ENCODE data around the gene ACD.

The ACD gene

DNA sequence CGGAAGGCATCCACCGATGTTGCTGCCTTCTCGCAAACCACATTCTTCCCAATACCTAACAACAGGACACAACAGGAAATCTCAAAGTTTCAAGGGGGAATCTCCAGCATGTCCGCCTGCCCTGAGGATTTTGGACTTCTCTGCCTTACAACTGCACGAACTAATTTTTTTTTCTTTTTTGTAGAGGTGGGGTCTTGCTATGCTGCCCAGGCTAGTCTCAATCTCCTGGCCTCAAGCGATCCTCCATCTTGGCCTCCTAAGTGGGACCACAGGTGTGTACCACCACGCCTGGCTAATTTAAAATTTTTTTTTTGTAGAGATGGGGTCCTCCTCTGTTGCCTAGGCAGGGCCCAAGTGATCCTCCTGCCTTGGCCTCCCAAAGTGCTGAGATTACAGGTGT is 15.9 kb upstream of the ACD start:
- no peak for DNase-seq (ENCODE audit: low read depth in 3 of 3)

DNA sequence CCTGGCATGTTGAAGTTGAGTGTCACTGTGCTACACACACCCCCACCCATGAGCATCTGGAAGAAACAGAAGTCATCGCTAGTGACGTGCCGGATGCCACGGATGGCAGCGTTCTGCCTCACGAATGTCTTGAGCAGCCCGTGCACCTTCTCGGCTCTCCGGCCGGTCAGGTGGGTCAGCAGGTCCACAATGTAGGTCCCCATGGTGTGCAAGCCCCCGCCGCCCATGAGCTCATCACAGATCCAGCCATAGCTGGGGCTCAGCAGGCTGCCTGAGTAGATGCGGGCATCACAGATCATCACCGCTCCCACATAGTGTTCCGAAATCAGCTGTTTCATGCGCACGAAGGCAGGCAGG is 15.5 kb upstream of the ACD start:
- DNase-seq (ENCODE audit: low read depth in 3 of 3) = no peak

DNA sequence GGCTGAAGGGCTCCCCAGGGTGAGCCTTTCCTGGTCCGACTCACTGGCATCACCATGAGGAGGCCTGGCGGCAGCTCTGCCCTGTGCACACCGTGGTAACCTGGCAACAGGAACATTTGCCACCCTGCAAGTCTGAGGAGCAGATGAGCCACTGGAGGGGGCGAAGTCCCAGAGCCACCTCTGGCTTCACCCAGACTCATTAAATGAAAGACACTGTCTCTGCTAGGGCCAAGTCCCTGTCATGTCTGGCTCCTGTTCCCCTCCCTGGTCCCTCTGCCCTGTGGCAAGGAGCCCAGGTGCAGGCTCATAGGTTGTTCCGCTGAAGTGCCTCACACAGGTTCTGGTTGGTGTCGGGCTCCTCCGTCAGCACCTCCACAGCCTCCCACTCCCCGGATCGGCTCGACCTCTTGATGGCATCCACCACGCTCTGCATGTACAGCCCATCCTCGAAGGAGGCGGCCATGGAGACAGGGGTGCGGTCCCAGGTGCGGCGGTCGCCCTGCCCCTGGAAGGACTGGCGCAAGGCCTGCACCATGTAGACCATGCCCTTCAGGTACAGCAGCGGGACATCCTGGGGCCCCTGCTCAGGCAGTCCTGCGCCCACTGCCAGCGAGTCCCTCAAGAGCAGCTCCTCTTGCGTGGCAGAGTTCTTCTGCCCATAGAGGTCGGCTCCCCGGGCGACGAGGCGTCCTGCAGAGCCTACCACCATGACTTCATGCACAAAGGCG is 15.0 kb upstream of the ACD start:
- no peak for DNase-seq (ENCODE audit: low read depth in 3 of 3)

GRCh38 chr16:67673712-67674580 is 13.9 kb upstream of the ACD start:
- no peak for DNase-seq (ENCODE audit: low read depth in 3 of 3)

DNA sequence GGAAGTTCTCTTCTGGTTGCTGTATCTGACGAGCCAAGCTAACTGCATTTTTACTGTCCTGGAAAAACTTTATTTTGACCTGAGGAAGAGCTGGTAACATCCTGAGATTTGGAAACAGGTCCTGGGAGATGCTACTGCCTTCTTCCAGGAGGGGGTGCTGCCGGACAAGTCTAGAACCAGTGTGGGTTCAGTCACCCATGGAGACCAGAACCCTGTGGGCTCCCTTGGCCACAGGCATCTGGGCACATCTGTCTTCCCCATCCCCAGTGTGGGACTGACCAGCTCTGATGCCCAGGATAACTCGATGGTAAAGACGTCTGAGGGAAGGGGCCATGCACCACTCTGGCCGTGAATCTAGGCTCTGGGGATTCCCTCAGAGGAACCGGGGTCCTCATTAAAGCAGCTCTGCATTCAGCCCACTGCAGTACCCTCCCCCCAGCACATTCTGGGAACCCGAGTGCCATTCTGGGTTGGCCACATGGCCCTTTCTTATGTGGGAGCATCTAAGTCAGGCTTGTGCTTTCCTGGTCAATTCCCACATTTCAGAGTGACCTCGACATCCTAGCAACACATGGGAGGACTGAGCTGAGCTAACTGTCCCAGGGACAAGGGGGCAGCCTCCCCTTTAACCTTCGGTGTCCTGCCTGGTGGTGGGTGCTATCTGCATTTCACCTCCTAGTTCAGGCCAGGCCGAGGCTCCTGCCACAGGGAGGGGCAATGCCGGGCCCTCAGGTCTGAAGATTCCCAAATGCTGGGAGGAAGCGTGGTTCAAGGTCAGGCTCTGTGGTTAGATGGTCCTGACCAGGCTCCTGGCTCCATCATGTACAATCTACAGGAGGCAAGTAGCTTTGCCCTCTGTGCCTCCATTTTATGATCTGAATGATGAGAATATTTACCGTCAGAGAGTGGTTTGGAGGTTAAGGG is 12.9 kb upstream of the ACD start:
- DNase-seq (ENCODE audit: low read depth in 3 of 3) = peak in 1 of 3 experiments; percentile 34

DNA sequence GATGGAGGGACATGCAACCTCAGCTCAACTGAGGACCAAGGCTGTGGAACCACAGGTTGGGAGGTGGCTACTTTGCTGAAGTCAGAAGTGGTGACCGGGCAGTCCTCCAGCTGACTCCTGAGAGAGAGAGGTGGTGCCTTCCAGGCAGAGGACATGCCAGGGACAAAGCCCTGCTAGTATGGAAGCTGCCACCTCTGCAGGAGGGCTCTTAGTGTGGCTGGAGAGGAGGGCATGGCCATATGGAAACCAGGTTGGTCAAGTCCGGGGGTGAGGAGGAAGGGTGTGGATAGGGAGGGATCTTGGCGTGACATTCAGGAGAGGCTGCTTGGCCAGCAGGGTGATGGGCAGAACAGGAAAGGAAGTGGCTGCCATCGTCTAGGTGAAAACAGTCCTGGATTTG is 12.2 kb upstream of the ACD start:
- no peak for DNase-seq (ENCODE audit: low read depth in 3 of 3)

DNA sequence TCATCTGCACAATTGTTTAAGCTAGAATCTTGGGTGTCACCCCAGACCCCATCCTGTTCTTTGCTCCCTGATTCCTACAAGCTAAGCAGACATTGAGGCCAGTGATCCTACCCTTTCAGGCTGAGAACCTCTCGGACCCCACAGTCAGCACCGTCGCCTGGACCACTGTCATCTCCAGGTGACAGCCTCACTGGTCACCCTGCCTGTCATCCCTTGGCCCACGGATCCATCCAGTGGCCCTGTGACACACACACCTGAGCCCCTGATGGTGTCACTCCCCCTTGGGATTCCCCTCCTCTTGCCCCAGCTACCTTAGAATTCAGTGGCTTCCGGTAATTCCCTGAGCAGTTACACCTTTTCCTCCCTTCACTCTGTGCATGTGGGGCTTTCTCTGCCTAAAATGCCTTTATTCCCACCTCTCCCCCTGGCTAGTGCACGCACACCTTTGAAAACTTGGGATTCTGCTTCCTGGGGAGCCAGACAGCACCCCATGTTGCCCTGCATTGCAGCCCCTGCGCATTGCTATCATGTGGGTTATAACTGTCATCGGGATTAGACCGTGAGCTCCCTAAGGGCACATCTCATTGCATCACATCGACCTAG is 9.5 kb upstream of the ACD start:
- DNase-seq (ENCODE audit: low read depth in 3 of 3) = no peak

GRCh38 chr16:67668495-67669157 is 8.6 kb upstream of the ACD start:
- no peak for DNase-seq (ENCODE audit: low read depth in 3 of 3)

GRCh38 chr16:67667817-67668494 is 7.9 kb upstream of the ACD start:
- DNase-seq (ENCODE audit: low read depth in 3 of 3) = peak; percentile 50 to 74 (median 64)

DNA sequence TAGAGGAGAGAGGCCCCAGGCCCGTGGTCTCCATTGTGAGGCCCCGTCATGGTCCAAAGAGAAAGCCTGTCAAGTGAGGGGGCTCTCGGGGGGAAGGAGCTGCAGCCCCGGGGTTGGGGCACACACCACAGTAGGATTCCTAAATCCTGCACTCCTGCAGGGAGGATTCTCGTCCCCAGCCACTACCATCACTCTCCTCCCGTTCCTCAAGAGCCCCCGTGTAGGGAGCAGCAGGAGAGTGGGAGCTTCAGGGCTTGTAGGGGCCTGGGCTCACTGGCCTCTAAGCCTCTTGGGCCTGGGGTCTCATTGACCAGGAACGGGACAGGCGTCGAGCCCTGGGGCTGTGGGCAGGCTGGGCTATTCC is 7.4 kb upstream of the ACD start:
- no peak for DNase-seq (ENCODE audit: low read depth in 3 of 3)

- DNase-seq (ENCODE audit: low read depth in 3 of 3) = peak; percentile 64 to 72 (median 68)
Observed at GRCh38 chr16:67666559-67667452, 6.7 kb upstream of the ACD start, which contains the start of the genes C16orf86 and ENKD1. Gene C16orf86 (plus strand): TSS chr16:67666814. CDS start chr16:67666971, 157 bp downstream. Gene ENKD1 (minus strand): TSS chr16:67666750. CDS start chr16:67666442, 308 bp downstream.

GRCh38 chr16:67666032-67666551 is 6.0 kb upstream of the ACD start:
- no peak for DNase-seq (ENCODE audit: low read depth in 3 of 3)

DNA sequence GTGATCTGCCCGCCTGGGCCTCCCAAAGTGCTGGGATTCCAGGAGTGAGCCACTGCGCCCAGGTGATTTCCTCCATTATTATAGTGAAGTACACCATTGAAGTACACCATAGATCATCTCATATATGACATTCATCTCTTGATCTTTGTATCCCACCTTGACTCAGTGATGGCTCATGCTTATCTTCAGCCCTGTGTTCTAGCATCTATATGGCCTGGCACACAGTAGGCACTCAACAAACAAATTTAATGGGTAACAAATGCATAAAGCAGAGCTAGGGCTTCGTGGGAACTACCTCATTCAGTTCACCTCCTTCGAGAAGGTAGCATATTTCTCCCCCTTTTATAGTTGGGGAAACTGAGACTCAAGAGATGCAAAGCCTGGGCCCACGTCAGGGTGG is 5.5 kb upstream of the ACD start:
- no peak for DNase-seq (ENCODE audit: low read depth in 3 of 3)

- no peak for DNase-seq (ENCODE audit: low read depth in 3 of 3)
Observed at GRCh38 chr16:67664871-67665270, 4.8 kb upstream of the ACD start.

- no peak for DNase-seq (ENCODE audit: low read depth in 3 of 3)
Observed at GRCh38 chr16:67664258-67664657, 4.2 kb upstream of the ACD start.

DNA sequence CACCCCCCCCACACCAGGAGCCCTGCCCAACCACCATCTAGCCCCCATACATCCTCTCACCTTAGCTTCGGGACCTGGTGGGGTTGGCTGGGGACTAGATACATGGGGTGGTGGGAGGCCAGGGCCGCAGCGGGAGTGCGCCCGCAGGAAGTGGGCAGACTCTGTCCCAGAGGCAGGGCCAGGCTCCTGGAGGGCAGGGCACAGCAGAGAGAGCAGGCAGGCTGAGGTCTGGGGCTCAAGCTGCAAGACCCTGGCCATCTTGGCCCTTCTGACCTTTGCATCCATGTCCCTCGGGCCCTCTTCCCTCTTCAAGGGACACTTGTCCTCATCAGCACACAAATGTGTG is 3.8 kb upstream of the ACD start:
- DNase-seq (ENCODE audit: low read depth in 3 of 3) = no peak

- no peak for DNase-seq (ENCODE audit: low read depth in 3 of 3)
Observed at GRCh38 chr16:67663151-67663876, 3.3 kb upstream of the ACD start.

DNA sequence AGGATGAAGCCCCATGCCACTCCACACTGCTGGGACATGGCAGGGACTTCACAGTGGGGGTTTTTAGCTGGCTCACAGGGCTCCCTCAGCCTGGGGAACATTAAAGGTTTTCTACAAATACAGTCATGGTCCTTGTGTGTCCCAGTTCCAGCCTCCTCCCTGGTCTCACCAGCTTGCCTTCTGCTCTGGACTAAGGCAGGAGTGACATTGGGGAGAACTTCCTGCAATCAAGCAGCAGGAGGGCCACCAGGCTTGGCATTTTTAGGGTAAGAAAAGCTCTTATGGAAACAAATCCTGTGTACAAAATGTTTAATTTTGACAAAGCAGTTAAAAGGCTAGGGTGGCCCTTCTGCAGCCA is 2.6 kb upstream of the ACD start:
- no peak for DNase-seq (ENCODE audit: low read depth in 3 of 3)

All from stimulated activated CD4-positive, alpha-beta T cell treated with anti-CD3 and anti-CD28 coated beads, TNF-alpha, amount 100 ng/mL, for 4 hours (primary cell).